Cardiac muscle cell (in vitro differentiated cells and primary cell): Measurements from ENCODE around the gene MAST4. TPM values are rescaled to one million over a fixed set of nuclear protein-coding genes. Genes with fewer than 3 reads are reported as not detected.
A peak's percentile ranks its signal among the peaks of the same experiment; 100 is the strongest.
"Not testable (repeated sequence)": the region's sequence is repeated elsewhere in the genome, so short reads cannot be mapped to it uniquely, and the experiment has no call there.

ENCODE experiments used
- DNase-seq, 2 donors: peaks; one replicate each; pipeline versions ENCODE4 v3.0.0 to v3.0.0-alpha.2; 2010 to 2017; ENCODE audit warnings: low read depth in 1 of 2, low spot score in 1 of 2
- H3K27ac ChIP-seq: fragments of 200-600 bp; sonication (generic); 2 replicates; pipeline ENCODE4 v1.5.1; 2016
- H3K27me3 ChIP-seq: fragments of 200-600 bp; sonication (generic); 2 replicates; pipeline ENCODE4 v1.6.0; 2016; ENCODE audit warnings: control low read depth
- H3K36me3 ChIP-seq: fragments of 200-600 bp; sonication (generic); 2 replicates; pipeline ENCODE4 v1.5.1; 2016; ENCODE audit warnings: control low read depth
- H3K4me1 ChIP-seq: fragments of 200-600 bp; sonication (generic); 2 replicates; pipeline ENCODE4 v1.8.1; 2017; ENCODE audit warnings: low read depth, mild to moderate bottlenecking, mixed run types
- H3K4me3 ChIP-seq: fragments of 200-600 bp; sonication (generic); 2 replicates; pipeline ENCODE4 v1.5.1; 2016; ENCODE audit warnings: mild to moderate bottlenecking
- H3K9me3 ChIP-seq: fragments of 200-600 bp; sonication (generic); 2 replicates; pipeline ENCODE4 v1.5.1; 2017; ENCODE audit warnings: low read depth, mild to moderate bottlenecking, control low read depth
- CTCF ChIP-seq: IDR thresholded peaks from 2 replicates; pipeline ENCODE4 v1.5.1; 2012; ENCODE audit warnings: low read depth, mild to moderate bottlenecking, low read length
- polyA plus RNA-seq: library from polyadenylated mRNA; unstranded; fragments of >200 nt; fragmentation: Nextera tagmentation; extraction: Ambion mirVana; gene quantifications from 2 replicates; pipeline ENCODE4 v1.2.1, GENCODE V29; 2016
- total RNA-seq: library from RNA; depleted of rRNA; stranded (reverse); fragments of >200 nt; gene quantifications from 2 replicates; pipeline ENCODE4 v1.2.3, GENCODE V29; 2016

MAST4 gene
- total and polyA plus RNA-seq, 2 experiments from 2014 or later = 33.1 to 58.0 TPM

DNA sequence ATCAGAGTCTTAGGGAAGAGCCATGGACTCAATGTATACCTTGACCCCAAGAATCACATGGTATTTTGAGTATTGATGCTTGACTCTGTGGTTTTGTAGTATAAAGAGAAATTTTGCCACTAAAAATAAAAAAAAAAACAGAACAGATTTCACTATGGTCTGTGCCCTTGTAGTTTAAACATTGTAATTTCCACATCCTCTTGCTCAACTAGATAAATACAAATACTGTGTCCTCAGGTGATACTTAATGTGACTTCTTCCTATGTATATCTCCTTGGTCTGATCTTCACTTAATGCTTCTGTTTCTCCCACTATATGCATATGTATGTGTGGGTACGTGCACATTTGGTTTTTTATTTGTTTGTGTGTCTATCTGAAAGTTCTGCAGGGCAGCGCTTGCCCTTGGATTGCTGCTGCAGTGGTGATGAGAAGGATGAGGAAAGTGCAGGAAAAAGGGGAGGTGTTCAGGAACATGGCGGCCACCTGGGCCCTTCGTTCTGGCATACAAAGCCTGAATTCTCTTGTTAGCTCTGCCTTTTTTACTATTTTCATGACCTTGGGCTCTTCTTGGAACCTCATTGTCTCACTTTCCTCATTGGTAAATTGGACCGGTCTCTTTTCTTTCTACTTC is 222.2 kb downstream of the MAST4 start:
- H3K9me3 ChIP-seq = no peaks in the 10 kb centered on the region
- DNase-seq = no peak
- TF ChIP-seq CTCF = no peak
- no peaks in the 10 kb centered on the region for H3K27me3 ChIP-seq
- H3K36me3 ChIP-seq = no peaks in the 10 kb centered on the region
- no peak overlapping the region for H3K4me3 ChIP-seq
- H3K27ac ChIP-seq = peak overlapping the region; percentile 68
- H3K4me1 ChIP-seq = peaks cover 44% of the 10 kb centered on the region

- TF ChIP-seq CTCF = no peak
- Histone ChIP-seq H3K27me3 (no peaks in the 10 kb centered on the region), H3K4me3 (no peak overlapping the region), H3K36me3 (no peaks in the 10 kb centered on the region), H3K9me3 (no peaks in the 10 kb centered on the region), H3K27ac (peak overlapping the region; percentile 68), H3K4me1 (peaks cover 43% of the 10 kb centered on the region)
- DNase-seq = peak in 1 of 2 donors; percentile 59
Measured at GRCh38 chr5:66818935-66819328, 222.7 kb downstream of the MAST4 start.

DNA sequence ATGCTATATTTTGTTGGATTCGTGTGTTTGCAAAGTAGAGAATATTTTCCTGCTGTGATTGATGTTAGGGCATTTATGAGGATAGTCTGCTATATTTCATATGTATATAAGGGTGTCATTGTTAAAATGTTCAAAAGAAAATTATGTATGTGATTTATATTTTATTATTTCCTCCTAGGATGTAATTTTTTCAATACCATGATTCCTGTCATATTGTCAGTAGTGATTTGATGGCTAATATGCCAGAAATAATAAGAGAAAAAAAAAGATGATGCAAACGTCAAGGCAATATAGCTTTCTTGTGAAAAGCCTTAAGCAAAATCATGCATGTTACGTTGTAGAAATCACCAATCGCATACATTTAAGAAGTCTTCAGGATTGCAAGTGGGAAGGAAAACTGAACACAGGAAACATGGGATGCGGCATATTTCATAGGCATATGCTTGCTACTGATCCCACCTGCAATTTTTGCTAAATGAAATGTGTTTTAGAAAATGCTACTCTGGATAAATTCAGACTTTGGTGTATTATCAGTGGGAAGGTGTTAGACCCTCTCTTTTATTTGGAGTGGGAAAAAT is 224.5 kb downstream of the MAST4 start:
- Histone ChIP-seq H3K36me3 (no peaks in the 10 kb centered on the region), H3K4me3 (no peak overlapping the region), H3K4me1 (peaks cover 30% of the 10 kb centered on the region), H3K27me3 (no peaks in the 10 kb centered on the region), H3K9me3 (no peaks in the 10 kb centered on the region), H3K27ac (no peak overlapping the region)
- no peak for DNase-seq
- TF ChIP-seq CTCF = no peak

DNA sequence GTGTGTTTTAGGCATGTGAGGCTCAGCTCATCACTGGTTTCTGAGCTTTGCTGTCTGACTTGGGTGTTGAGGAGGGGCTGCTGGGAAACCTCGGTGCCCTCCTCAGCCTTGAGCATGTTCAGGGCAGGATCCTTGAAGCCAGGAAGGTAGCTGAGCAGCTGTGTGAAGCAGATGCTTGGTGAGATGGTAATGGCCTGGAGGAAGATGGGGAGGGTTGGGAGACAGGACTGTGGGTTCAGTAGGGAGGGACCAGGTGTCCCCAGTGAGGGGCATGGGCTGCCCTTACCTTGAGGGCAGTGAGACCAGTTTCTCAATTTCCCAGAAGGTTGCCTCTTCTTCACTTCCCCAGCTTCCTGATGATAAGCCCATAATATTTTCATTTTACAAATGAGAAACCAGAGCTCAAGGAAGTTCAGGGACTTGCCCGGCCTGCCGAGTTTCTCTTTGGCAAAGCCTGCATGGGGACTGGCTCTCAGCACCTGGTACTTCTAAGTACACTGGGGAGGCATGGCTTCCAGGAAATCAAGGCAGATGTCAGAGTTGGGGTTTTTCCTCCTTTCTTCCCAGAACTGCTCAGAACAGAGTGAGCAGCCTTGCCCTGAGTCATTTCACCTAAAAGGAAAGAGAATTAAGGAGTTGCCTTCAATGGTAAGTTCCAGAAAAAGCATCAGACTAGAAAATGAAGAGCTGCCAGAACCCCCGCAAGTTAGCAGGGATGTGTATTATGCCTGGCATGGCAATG is 225.7 kb downstream of the MAST4 start:
- DNase-seq = no peak
- Histone ChIP-seq H3K9me3 (no peaks in the 10 kb centered on the region), H3K4me3 (no peak overlapping the region), H3K27ac (no peak overlapping the region), H3K36me3 (no peaks in the 10 kb centered on the region), H3K4me1 (peaks cover 32% of the 10 kb centered on the region), H3K27me3 (no peaks in the 10 kb centered on the region)
- no peak for TF ChIP-seq CTCF

GRCh38 chr5:66822906-66823305 is 226.7 kb downstream of the MAST4 start:
- not testable (repeated sequence) for H3K36me3 ChIP-seq, H3K9me3 ChIP-seq, H3K27ac ChIP-seq, H3K27me3 ChIP-seq, H3K4me3 ChIP-seq, DNase-seq
- H3K4me1 ChIP-seq = peaks cover 43% of the 10 kb centered on the region

DNA sequence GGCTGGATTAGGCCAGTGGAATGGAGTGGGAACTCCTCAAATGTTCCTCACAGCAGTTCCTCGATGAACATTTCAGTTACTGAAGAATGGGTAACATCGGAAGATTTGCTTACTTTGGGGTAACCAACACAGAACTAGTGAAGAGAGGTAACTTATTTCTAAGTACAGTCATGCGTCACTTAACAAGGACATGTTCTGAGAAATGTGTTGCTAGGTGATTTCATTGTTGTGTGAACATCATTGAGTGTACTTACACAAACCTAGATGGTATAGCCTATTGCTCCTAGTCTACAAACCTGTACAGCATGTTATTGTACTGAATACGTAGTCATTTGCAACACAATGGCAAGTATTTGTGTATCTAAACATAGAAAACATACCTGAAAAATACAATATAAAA is 228.3 kb downstream of the MAST4 start:
- H3K36me3 ChIP-seq = no peaks in the 10 kb centered on the region
- DNase-seq = no peak
- no peaks in the 10 kb centered on the region for H3K9me3 ChIP-seq
- no peaks in the 10 kb centered on the region for H3K27me3 ChIP-seq
- H3K4me1 ChIP-seq = peaks cover 34% of the 10 kb centered on the region
- H3K4me3 ChIP-seq = no peak overlapping the region
- TF ChIP-seq CTCF = no peak
- H3K27ac ChIP-seq = no peak overlapping the region
